Neuronal stem cell (in vitro differentiated cells): ENCODE measurements around the gene SIX2.
A peak's percentile ranks its signal among the peaks of the same experiment; 100 is the strongest.

Source experiments
- DNase-seq: peaks from one replicate; pipeline ENCODE4 v3.0.0-alpha.2; 2013; ENCODE audit warnings: low spot score
- H2AFZ ChIP-seq: one replicate; pipeline ENCODE4 v1.6.1; 2013; ENCODE audit warnings: mild to moderate bottlenecking, low read length, inconsistent platforms
- H2AK5ac ChIP-seq: 2 replicates; pipeline ENCODE4 v1.6.1; 2013; ENCODE audit warnings: low read depth, mild to moderate bottlenecking, inconsistent platforms, low read length, moderate library complexity, mixed read lengths
- H2BK120ac ChIP-seq: 2 replicates; pipeline ENCODE4 v1.6.1; 2013; ENCODE audit warnings: low read depth, mild to moderate bottlenecking, inconsistent platforms, low read length, moderate library complexity, mixed read lengths
- H2BK12ac ChIP-seq: one replicate; pipeline ENCODE4 v1.6.1; 2013; ENCODE audit warnings: low read length, inconsistent platforms
- H2BK15ac ChIP-seq: 2 replicates; pipeline ENCODE4 v1.6.1; 2013; ENCODE audit warnings: mild to moderate bottlenecking, low read length, inconsistent platforms, mixed read lengths
- H2BK5ac ChIP-seq: one replicate; pipeline ENCODE4 v1.6.1; 2013; ENCODE audit warnings: inconsistent platforms, mild to moderate bottlenecking, low read length, moderate library complexity
- H3K14ac ChIP-seq: one replicate; pipeline ENCODE4 v1.6.1; 2013; ENCODE audit warnings: low read length, inconsistent platforms
- H3K18ac ChIP-seq: 2 replicates; pipeline ENCODE4 v1.6.1; 2013; ENCODE audit warnings: low read length, inconsistent platforms
- H3K23ac ChIP-seq: 2 replicates; pipeline ENCODE4 v1.6.1; 2013; ENCODE audit warnings: low read depth, mild to moderate bottlenecking, mixed read lengths, low read length, inconsistent platforms; ENCODE audit not compliant: poor library complexity
- H3K27ac ChIP-seq: replicated peaks from 3 replicates; pipeline ENCODE4 v1.5.1; 2013; ENCODE audit warnings: low read length, inconsistent platforms
- H3K27me3 ChIP-seq, 3 experiments: 2 replicates each; pipeline ENCODE4 v1.6.1; 2013; ENCODE audit warnings: low read length in 3 of 3, mild to moderate bottlenecking in 2 of 3, inconsistent platforms in 1 of 3, low read depth in 1 of 3, mixed read lengths in 1 of 3, moderate library complexity in 1 of 3; ENCODE audit not compliant: control insufficient read depth in 3 of 3, insufficient read depth in 3 of 3
- H3K36me3 ChIP-seq, 2 donors: replicated peaks in 1 of 2; 2 replicates each; pipeline ENCODE4 v1.6.1; 2013; ENCODE audit warnings: low read length in 2 of 2; ENCODE audit not compliant: control insufficient read depth in 2 of 2, insufficient read depth in 2 of 2
- H3K4ac ChIP-seq: 2 replicates; pipeline ENCODE4 v1.6.1; 2013; ENCODE audit warnings: inconsistent platforms, mild to moderate bottlenecking, low read length, moderate library complexity
- H3K4me1 ChIP-seq, 2 donors: 1 replicate in 1 of 2; 2 replicates in 1 of 2; pipeline ENCODE4 v1.6.1; 2013; ENCODE audit warnings: low read length in 2 of 2, low read depth in 1 of 2; ENCODE audit not compliant: control insufficient read depth in 2 of 2, insufficient read depth in 1 of 2
- H3K4me2 ChIP-seq: one replicate; pipeline ENCODE4 v1.6.1; 2013; ENCODE audit warnings: mild to moderate bottlenecking, low read length, inconsistent platforms; ENCODE audit not compliant: insufficient read depth, poor library complexity, severe bottlenecking
- H3K4me3 ChIP-seq, 2 donors: 2 replicates each; pipeline ENCODE4 v1.5.1; 2013; ENCODE audit warnings: low read length in 2 of 2, mild to moderate bottlenecking in 2 of 2, inconsistent platforms in 1 of 2, moderate library complexity in 1 of 2
- H3K79me1 ChIP-seq: one replicate; pipeline ENCODE4 v1.6.1; 2013; ENCODE audit warnings: low read depth, mild to moderate bottlenecking, inconsistent platforms, low read length, moderate library complexity
- H3K9ac ChIP-seq: one replicate; pipeline ENCODE4 v1.6.1; 2013; ENCODE audit warnings: mild to moderate bottlenecking, low read depth, low read length, inconsistent platforms; ENCODE audit not compliant: poor library complexity
- H3K9me3 ChIP-seq, 2 donors: replicated peaks in 1 of 2; 2 replicates each; pipeline versions ENCODE3 to v1.6.1; 2013; ENCODE audit warnings: low read length in 2 of 2, mild to moderate bottlenecking in 2 of 2, inconsistent platforms in 1 of 2, low read depth in 1 of 2, mixed read lengths in 1 of 2, moderate library complexity in 1 of 2; ENCODE audit not compliant: control insufficient read depth in 2 of 2, insufficient read depth in 1 of 2
- H4K8ac ChIP-seq: one replicate; pipeline ENCODE4 v1.6.1; 2013; ENCODE audit warnings: low read depth, mild to moderate bottlenecking, inconsistent platforms, low read length, moderate library complexity
- H4K91ac ChIP-seq: one replicate; pipeline ENCODE4 v1.6.1; 2013; ENCODE audit warnings: low read length, low read depth, mild to moderate bottlenecking, inconsistent platforms; ENCODE audit not compliant: poor library complexity
- WGBS, 2 donors: extraction: QIAGEN DNeasy Blood & Tissue Kit; methylation state at CpG; one replicate each; pipeline ENCODE4 v1.1.7; 2013; ENCODE audit warnings: missing lambda C conversion rate in 2 of 2, mixed read lengths in 1 of 2; ENCODE audit not compliant: insufficient read length in 2 of 2, insufficient replicate concordance in 1 of 2; ENCODE audit errors: extremely low coverage in 2 of 2; 5-methylcytosine and 5-hydroxymethylcytosine counted together

The SIX2 gene

DNA sequence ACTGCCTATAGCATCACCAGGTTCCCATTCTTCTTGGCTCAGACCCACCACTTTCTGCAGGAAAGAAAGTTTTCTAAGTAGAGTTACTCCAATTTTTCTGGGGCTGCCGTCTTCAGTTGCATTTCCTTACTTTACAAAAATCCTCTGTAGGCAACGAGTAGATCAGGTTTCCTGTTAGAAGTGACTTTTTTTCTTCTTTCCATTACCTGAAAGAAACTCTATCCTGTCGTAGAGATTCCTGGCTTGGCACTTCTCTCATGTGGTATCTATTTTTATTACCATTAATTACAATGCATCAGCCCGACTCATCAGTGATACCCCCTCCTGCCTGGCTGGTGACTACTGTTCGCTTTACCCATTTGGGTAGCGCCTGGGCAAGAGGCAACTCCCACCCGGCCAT, 5.6 kb upstream of the SIX2 start:
- Histone ChIP-seq H3K36me3 (no peaks in the 10 kb centered on the region), H3K9me3 (peaks cover 0 to 1% of the 10 kb centered on the region in 2 donors), H2AK5ac (no peak overlapping the region), H3K23ac (no peak overlapping the region), H3K79me1 (no peaks in the 10 kb centered on the region), H3K27me3 (peaks cover 33 to 84% (median 39%) of the 10 kb centered on the region in 3 experiments), H3K4me1 (peaks cover 12 to 24% of the 10 kb centered on the region in 2 donors), H4K91ac (no peak overlapping the region), H2BK5ac (no peak overlapping the region), H3K14ac (no peak overlapping the region), H3K18ac (peak overlapping the region; percentile 7), H3K4me2 (no peak overlapping the region), H3K9ac (no peak overlapping the region), H3K27ac (no peak overlapping the region), H2AFZ (no peak overlapping the region), H4K8ac (no peak overlapping the region), H2BK12ac (no peak overlapping the region), H3K4ac (no peak overlapping the region), H3K4me3 (no peak overlapping the region), H2BK15ac (no peak overlapping the region), H2BK120ac (no peak overlapping the region)
- no CpG with 5 or more reads among the region's 7 CpGs for WGBS, 2 donors
- no peak for DNase-seq

DNA sequence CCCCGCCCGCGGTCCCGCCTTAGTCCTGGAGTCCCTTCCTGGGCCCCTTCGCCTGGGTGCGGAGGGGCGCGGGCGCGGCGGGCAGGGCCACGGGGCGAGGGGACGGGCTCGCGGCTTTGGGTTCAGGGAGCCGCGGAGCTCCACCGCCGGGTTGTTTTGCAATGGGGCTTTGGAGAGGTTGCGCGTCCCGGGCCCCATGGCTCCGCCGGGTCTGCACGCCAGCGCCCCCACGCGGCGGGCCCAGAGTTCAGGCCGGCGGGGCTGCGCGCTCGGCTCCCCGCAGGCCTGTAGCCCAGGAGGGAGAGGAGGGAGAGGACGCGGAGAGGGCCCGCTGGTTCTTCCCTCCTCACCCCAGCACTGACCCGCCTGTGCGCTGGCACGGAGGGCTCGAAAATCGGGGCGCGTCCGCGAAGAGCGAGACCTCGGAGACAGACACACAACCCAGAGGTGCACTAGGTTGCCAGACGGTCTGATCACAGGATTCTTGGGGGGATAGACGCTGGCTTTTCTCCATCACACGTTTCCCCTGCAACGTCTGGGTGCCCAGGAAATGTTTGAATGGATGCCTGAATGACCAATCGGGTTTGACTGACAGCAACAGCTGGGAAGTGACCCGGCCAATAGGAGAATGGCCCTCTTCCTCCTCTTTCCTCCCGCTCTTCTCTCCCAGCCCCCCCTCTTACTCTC, 4.9 kb upstream of the SIX2 start:
- no peak overlapping the region for H3K4ac ChIP-seq
- H3K4me3 ChIP-seq, result peak overlapping the region; percentile 1 to 74

GRCh38 chr2:45013229-45014015, 4.2 kb upstream of the SIX2 start:
- Histone ChIP-seq H4K91ac (peak overlapping the region; percentile 6), H3K14ac (no peak overlapping the region), H2BK12ac (peak overlapping the region; percentile 30), H2AFZ (peak overlapping the region; percentile 85), H3K27me3 (peaks cover 39 to 94% (median 48%) of the 10 kb centered on the region in 3 experiments), H3K4me1 (peaks cover 12 to 28% of the 10 kb centered on the region in 2 donors), H2AK5ac (peak overlapping the region; percentile 70), H3K18ac (peak overlapping the region; percentile 93), H3K27ac (no peak overlapping the region), H3K79me1 (no peaks in the 10 kb centered on the region), H3K36me3 (no peaks in the 10 kb centered on the region), H3K9me3 (peaks cover 0 to under 1% of the 10 kb centered on the region in 2 donors), H3K4me3 (peak overlapping the region in 1 of 2 donors; percentile 74), H3K4me2 (peak overlapping the region; percentile 92), H4K8ac (no peak overlapping the region), H2BK15ac (peak overlapping the region; percentile 69), H3K9ac (peak overlapping the region; percentile 82), H3K23ac (peak overlapping the region; percentile 67), H2BK5ac (peak overlapping the region; percentile 20), H3K4ac (no peak overlapping the region), H2BK120ac (peak overlapping the region; percentile 61)
- no peak for DNase-seq
- no CpG with 5 or more reads among the region's 83 CpGs for WGBS, 2 donors

More for the DNA sequence above, 4.9 kb upstream of the SIX2 start:
- H4K8ac ChIP-seq, result no peak overlapping the region
- H3K23ac ChIP-seq, result no peak overlapping the region
- H3K9me3 ChIP-seq, result peaks cover 0 to under 1% of the 10 kb centered on the region in 2 donors
- DNase-seq, result no peak
- peak overlapping the region; percentile 69 for H2BK15ac ChIP-seq
- H3K18ac ChIP-seq, result peak overlapping the region; percentile 93
- WGBS, 2 donors, result no CpG with 5 or more reads among the region's 57 CpGs
- peak overlapping the region; percentile 30 for H2BK12ac ChIP-seq
- no peak overlapping the region for H3K27ac ChIP-seq
- no peak overlapping the region for H4K91ac ChIP-seq
- peak overlapping the region; percentile 92 for H3K4me2 ChIP-seq
- no peak overlapping the region for H3K9ac ChIP-seq
- peak overlapping the region; percentile 85 for H2AFZ ChIP-seq
- H3K36me3 ChIP-seq, result no peaks in the 10 kb centered on the region
- H3K79me1 ChIP-seq, result no peaks in the 10 kb centered on the region
- H2BK120ac ChIP-seq, result peak overlapping the region; percentile 61
- no peak overlapping the region for H3K14ac ChIP-seq
- no peak overlapping the region for H2BK5ac ChIP-seq
- H2AK5ac ChIP-seq, result peak overlapping the region; percentile 70
- peaks cover 12 to 24% of the 10 kb centered on the region in 2 donors for H3K4me1 ChIP-seq
- peaks cover 33 to 89% (median 41%) of the 10 kb centered on the region in 3 experiments for H3K27me3 ChIP-seq

GRCh38 chr2:45012733-45013132, 3.5 kb upstream of the SIX2 start:
- Histone ChIP-seq H3K27ac (no peak overlapping the region), H2AK5ac (peak overlapping the region; percentile 50), H4K8ac (no peak overlapping the region), H3K36me3 (no peaks in the 10 kb centered on the region), H3K9me3 (peaks cover 2 to 8% of the 10 kb centered on the region in 2 donors), H3K4me1 (peaks cover 12 to 23% of the 10 kb centered on the region in 2 donors), H3K18ac (peak overlapping the region; percentile 52), H3K9ac (no peak overlapping the region), H2BK12ac (no peak overlapping the region), H3K23ac (no peak overlapping the region), H2BK5ac (peak overlapping the region; percentile 20), H3K27me3 (peaks cover 46 to 96% (median 55%) of the 10 kb centered on the region in 3 experiments), H2AFZ (no peak overlapping the region), H2BK15ac (no peak overlapping the region), H2BK120ac (no peak overlapping the region), H4K91ac (no peak overlapping the region), H3K14ac (no peak overlapping the region), H3K4ac (no peak overlapping the region), H3K4me3 (no peak overlapping the region), H3K79me1 (no peaks in the 10 kb centered on the region), H3K4me2 (peak overlapping the region; percentile 92)
- WGBS, 2 donors, result no CpG with 5 or more reads among the region's 13 CpGs
- no peak for DNase-seq
